Gastrocnemius medialis (tissue), 4 donors: Measurements from ENCODE around the gene RNGTT. TPM values are rescaled to one million over a fixed set of nuclear protein-coding genes. Genes with fewer than 3 reads are reported as not detected.

Source experiments
- ATAC-seq, 2 donors: fragments of 150-250 bp; one replicate each; pipeline ENCODE4 v1.9.1; 2016
- DNase-seq, 2 donors: peaks; one replicate each; pipeline ENCODE4 v3.0.0-alpha.2; 2019
- H3K27ac ChIP-seq, 4 donors: fragments of 200-600 bp; sonication (generic); 1 replicate in 1 of 4; 2 replicates in 3 of 4; pipeline ENCODE4 v1.5.1; 2016 to 2018; ENCODE audit warnings: mild to moderate bottlenecking in 2 of 4, moderate library complexity in 1 of 4
- H3K27me3 ChIP-seq, 3 donors: fragments of 200-600 bp; sonication (generic) in 2 of 3; 1 replicate in 1 of 3; 2 replicates in 2 of 3; pipeline versions ENCODE4 v1.5.1 to v1.6.0; 2016 to 2019; ENCODE audit warnings: mild to moderate bottlenecking in 1 of 3, moderate library complexity in 1 of 3
- H3K36me3 ChIP-seq, 2 donors: fragments of 200-600 bp; sonication (generic) in 1 of 2; one replicate each; pipeline ENCODE4 v1.5.1; 2017 to 2018
- H3K4me1 ChIP-seq, 2 donors: fragments of 200-600 bp; sonication (generic) in 1 of 2; one replicate each; pipeline ENCODE4 v1.5.1; 2016 to 2017; ENCODE audit warnings: mild to moderate bottlenecking in 2 of 2
- H3K4me3 ChIP-seq, 4 donors: fragments of 200-600 bp; sonication (generic) in 3 of 4; 1 replicate in 1 of 4; 2 replicates in 3 of 4; pipeline ENCODE4 v1.5.1; 2016 to 2019; ENCODE audit warnings: mild to moderate bottlenecking in 2 of 4
- H3K9me3 ChIP-seq, 3 donors: fragments of 200-600 bp; sonication (generic) in 2 of 3; 1 replicate in 1 of 3; 2 replicates in 2 of 3; pipeline ENCODE4 v1.5.1; 2016 to 2019
- POLR2A ChIP-seq, 2 donors: fragments of 450-650 bp; IDR thresholded peaks; one replicate each; pipeline ENCODE4 v1.6.1; 2017; ENCODE audit warnings: antibody characterized with exemption in 2 of 2, mild to moderate bottlenecking in 2 of 2, moderate library complexity in 2 of 2
- in situ Hi-C, 4 donors: fragments of 200-750 bp; cut with MboI; loops; one replicate each; pipeline versions ENCODE4 v1.15.0 to v1.8.0; 2017; ENCODE audit warnings: low sequenced_read_pairs in 4 of 4
- intact Hi-C: fragments of 100-400 bp; cut with DNase I; formaldehyde crosslinking; loops from one replicate; pipeline ENCODE4 v1.15.1; 2023; ENCODE audit warnings: low total_unique reads
- total RNA-seq, 4 donors: library from RNA; depleted of rRNA; stranded (reverse); fragments of >200 nt; gene quantifications; one replicate each; pipeline versions ENCODE4 v1.1.0 to v1.2.3, GENCODE V29; 2016
- TF ChIP-seq, protein P1 (sequence below), 5 experiments: fragments of 450-650 bp in 3 of 5; fragments of 200-600 bp in 2 of 5; sonication (generic) in 2 of 5; IDR thresholded peaks in 4 of 5; conservative IDR thresholded peaks in 1 of 5; 1 replicate in 4 of 5; 2 replicates in 1 of 5; pipeline ENCODE4 v1.5.1; 2016 to 2019; ENCODE audit warnings: antibody characterized with exemption in 5 of 5, mild to moderate bottlenecking in 3 of 5, moderate library complexity in 3 of 5

Gene RNGTT
- total RNA-seq, 4 donors from 2014 or later: 4.9 to 11.3 (median 8.2) TPM

DNA sequence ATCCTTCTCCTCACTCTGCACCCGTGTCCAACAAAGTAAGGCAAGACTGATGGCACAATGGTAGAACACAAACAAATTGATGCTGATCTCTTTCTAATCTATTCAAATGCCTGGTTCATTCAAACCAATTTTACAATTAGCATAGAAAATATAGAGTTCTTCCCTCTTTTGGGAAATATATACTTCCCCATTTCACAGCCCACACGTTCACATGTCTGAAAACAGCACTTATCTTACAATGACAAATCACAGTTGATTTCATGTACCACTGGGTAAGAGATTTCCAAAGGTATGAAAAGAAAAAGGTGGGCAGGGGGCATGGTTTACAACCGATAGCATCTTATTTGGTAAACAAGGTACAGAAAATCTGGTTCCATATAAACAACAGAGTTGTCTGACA is 137.6 kb downstream of the RNGTT start:
- H3K4me1 ChIP-seq: no peaks in the 10 kb centered on the region
- H3K27ac ChIP-seq: no peak overlapping the region
- intact Hi-C loops: no loop called here
- DNase-seq (no peak), ATAC-seq (no peak)
- in situ Hi-C loops: no loop called here
- H3K36me3 ChIP-seq: no peaks in the 10 kb centered on the region
- TF ChIP-seq, protein P1, sequence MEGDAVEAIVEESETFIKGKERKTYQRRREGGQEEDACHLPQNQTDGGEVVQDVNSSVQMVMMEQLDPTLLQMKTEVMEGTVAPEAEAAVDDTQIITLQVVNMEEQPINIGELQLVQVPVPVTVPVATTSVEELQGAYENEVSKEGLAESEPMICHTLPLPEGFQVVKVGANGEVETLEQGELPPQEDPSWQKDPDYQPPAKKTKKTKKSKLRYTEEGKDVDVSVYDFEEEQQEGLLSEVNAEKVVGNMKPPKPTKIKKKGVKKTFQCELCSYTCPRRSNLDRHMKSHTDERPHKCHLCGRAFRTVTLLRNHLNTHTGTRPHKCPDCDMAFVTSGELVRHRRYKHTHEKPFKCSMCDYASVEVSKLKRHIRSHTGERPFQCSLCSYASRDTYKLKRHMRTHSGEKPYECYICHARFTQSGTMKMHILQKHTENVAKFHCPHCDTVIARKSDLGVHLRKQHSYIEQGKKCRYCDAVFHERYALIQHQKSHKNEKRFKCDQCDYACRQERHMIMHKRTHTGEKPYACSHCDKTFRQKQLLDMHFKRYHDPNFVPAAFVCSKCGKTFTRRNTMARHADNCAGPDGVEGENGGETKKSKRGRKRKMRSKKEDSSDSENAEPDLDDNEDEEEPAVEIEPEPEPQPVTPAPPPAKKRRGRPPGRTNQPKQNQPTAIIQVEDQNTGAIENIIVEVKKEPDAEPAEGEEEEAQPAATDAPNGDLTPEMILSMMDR (IDR thresholded peaks at IDR 0.05 in 4 of 5, conservative IDR thresholded peaks at IDR 0.05 in 1 of 5): no peak
- TF ChIP-seq POLR2A (IDR thresholded peaks at IDR 0.05): no peak
- H3K9me3 ChIP-seq: no peaks in the 10 kb centered on the region
- H3K27me3 ChIP-seq: no peaks in the 10 kb centered on the region
- no peak overlapping the region for H3K4me3 ChIP-seq

DNA sequence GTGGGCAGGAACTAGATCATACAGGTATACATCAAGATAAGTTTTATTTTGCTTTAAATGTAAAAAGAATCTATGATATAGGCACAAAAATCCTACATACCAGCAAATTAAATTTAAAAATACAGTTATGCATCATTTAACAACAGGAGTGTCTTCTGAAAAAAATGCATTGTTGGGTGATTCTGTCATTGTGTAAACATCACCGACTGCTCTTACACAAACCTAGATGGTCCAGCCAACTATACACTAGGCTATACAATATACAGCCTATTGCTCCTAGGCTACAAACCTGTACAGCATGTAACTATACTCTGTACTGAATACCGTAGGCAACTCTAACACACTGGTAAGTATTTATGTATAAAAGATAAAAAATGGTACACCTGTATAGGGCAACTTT is 139.4 kb downstream of the RNGTT start:
- Histone ChIP-seq H3K27ac (no peak overlapping the region), H3K27me3 (no peaks in the 10 kb centered on the region), H3K4me3 (no peak overlapping the region), H3K9me3 (no peaks in the 10 kb centered on the region), H3K36me3 (no peaks in the 10 kb centered on the region), H3K4me1 (no peaks in the 10 kb centered on the region)
- in situ Hi-C loops (no loop called here), intact Hi-C loops (no loop called here)
- ATAC-seq (no peak), DNase-seq (no peak)
- no peak for TF ChIP-seq POLR2A (IDR thresholded peaks at IDR 0.05)
- TF ChIP-seq, protein P1 (IDR thresholded peaks at IDR 0.05 in 4 of 5, conservative IDR thresholded peaks at IDR 0.05 in 1 of 5): no peak

DNA sequence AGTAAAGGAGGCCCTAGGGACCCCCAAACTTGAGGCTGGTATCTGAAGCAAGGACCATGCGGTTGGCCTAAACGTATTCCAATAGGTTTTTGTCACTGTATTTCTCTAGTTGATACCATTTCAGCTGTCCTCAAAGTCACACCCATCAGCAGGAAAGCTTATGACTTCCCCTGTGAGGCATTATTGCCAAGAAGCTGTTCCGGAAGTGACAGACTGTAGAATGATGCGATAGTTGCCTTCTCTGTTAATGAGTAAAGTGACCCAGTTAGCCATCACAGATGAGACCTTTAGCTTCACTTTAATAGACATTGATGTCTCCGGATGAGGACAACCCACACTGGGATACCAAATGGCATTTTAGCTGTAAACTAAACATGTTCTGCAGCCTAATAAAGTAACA is 147.9 kb downstream of the RNGTT start:
- DNase-seq (no peak), ATAC-seq (no peak)
- no peak for TF ChIP-seq POLR2A (IDR thresholded peaks at IDR 0.05)
- TF ChIP-seq, protein P1 (IDR thresholded peaks at IDR 0.05 in 4 of 5, conservative IDR thresholded peaks at IDR 0.05 in 1 of 5): no peak
- H3K36me3 ChIP-seq: no peaks in the 10 kb centered on the region
- no peaks in the 10 kb centered on the region for H3K9me3 ChIP-seq
- H3K27ac ChIP-seq: no peak overlapping the region
- H3K4me1 ChIP-seq: peaks cover 4 to 18% of the 10 kb centered on the region in 2 donors
- intact Hi-C loops: no loop called here
- H3K4me3 ChIP-seq: no peak overlapping the region
- in situ Hi-C loops: no loop called here
- no peaks in the 10 kb centered on the region for H3K27me3 ChIP-seq

- no peak overlapping the region for H3K4me3 ChIP-seq
- no peak for DNase-seq
- H3K4me1 ChIP-seq: peaks cover 4 to 18% of the 10 kb centered on the region in 2 donors
- in situ Hi-C loops: no loop called here
- no peaks in the 10 kb centered on the region for H3K9me3 ChIP-seq
- H3K36me3 ChIP-seq: no peaks in the 10 kb centered on the region
- no peak overlapping the region for H3K27ac ChIP-seq
- intact Hi-C loops: no loop called here
- no peak for TF ChIP-seq POLR2A (IDR thresholded peaks at IDR 0.05)
- TF ChIP-seq, protein P1 (IDR thresholded peaks at IDR 0.05 in 4 of 5, conservative IDR thresholded peaks at IDR 0.05 in 1 of 5): no peak
- H3K27me3 ChIP-seq: no peaks in the 10 kb centered on the region
- ATAC-seq: no peak
These were observed 148.5 kb downstream of the RNGTT start for GRCh38 chr6:88814909-88815308.

DNA sequence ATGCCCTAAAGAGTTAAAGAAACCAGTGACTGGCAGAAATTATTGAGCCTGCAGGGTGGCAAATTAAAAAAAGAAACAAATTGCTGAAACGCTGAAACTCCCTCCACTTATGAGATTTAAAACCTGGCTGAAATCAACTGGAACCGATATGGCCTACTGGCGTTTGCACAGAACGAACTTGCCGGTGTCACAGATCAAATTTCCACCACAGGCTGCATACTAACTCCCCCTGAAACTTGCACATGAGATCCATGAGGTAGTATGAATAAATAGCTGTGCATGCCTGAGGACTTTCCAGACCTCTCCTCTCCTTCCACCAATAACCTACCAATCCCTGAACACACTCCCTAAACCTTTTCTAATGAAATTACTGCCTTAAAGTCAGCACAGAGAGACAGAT is 150.4 kb downstream of the RNGTT start:
- Histone ChIP-seq H3K36me3 (no peaks in the 10 kb centered on the region), H3K27ac (peak overlapping the region in 3 of 4 donors; percentile 30 to 63 (median 47)), H3K4me3 (no peak overlapping the region), H3K27me3 (no peaks in the 10 kb centered on the region), H3K4me1 (peaks cover 4 to 18% of the 10 kb centered on the region in 2 donors), H3K9me3 (no peaks in the 10 kb centered on the region)
- DNase-seq (peak; percentile 31 to 37), ATAC-seq (peak; percentile 98 to 99)
- intact Hi-C loops: no loop called here
- no peak for TF ChIP-seq POLR2A (IDR thresholded peaks at IDR 0.05)
- TF ChIP-seq, protein P1 (IDR thresholded peaks at IDR 0.05 in 4 of 5, conservative IDR thresholded peaks at IDR 0.05 in 1 of 5): no peak
- in situ Hi-C loops: no loop called here
